Psoas muscle (tissue), 8 donors: Measurements from ENCODE around the gene GCK. TPM values are rescaled to one million over a fixed set of nuclear protein-coding genes. Genes with fewer than 3 reads are reported as not detected.

Experiments used
- ATAC-seq, 4 donors: fragments of 200-7000 bp; cut with Tn5 transposase; one replicate each; pipeline ENCODE4 v1.9.1; 2020; ENCODE audit warnings: moderate library complexity in 3 of 4, mild to moderate bottlenecking in 2 of 4
- DNase-seq, 2 donors: peaks; one replicate each; pipeline ENCODE4 v3.0.0-alpha.2; 2020
- H3K27ac ChIP-seq: fragments of 200-600 bp; one replicate; pipeline ENCODE4 v1.8.0; 2022
- H3K27me3 ChIP-seq, 3 donors: fragments of 200-600 bp in 1 of 3; one replicate each; pipeline versions ENCODE4 v1.6.1 to v1.8.0; 2013 to 2022; ENCODE audit warnings: low read length in 2 of 3, mild to moderate bottlenecking in 2 of 3, moderate library complexity in 1 of 3; ENCODE audit not compliant: insufficient read depth in 3 of 3
- H3K36me3 ChIP-seq, 2 donors: fragments of 200-600 bp in 1 of 2; one replicate each; pipeline versions ENCODE4 v1.6.1 to v1.8.0; 2013 to 2022; ENCODE audit warnings: low read depth in 1 of 2, mild to moderate bottlenecking in 1 of 2, moderate library complexity in 1 of 2; ENCODE audit not compliant: insufficient read depth in 1 of 2
- H3K4me1 ChIP-seq: fragments of 200-600 bp; one replicate; pipeline ENCODE4 v1.8.0; 2022
- H3K4me3 ChIP-seq: fragments of 200-600 bp; one replicate; pipeline ENCODE4 v1.8.0; 2022; ENCODE audit warnings: mild to moderate bottlenecking
- H3K9me3 ChIP-seq: fragments of 200-600 bp; one replicate; pipeline ENCODE4 v1.8.0; 2022
- CTCF ChIP-seq: fragments of 200-600 bp; IDR thresholded peaks from one replicate; pipeline ENCODE4 v1.8.0; 2022; ENCODE audit warnings: antibody characterized with exemption
- WGBS, 3 donors: extraction: QIAGEN DNeasy Blood & Tissue Kit; methylation state at CpG; one replicate each; pipeline versions ENCODE4 v1.1.6 to v1.1.7; 2013; 5-methylcytosine and 5-hydroxymethylcytosine counted together
- intact Hi-C, 2 donors: fragments of 100-400 bp; cut with DNase I; formaldehyde crosslinking; loops; one replicate each; pipeline versions ENCODE4 v1.11.0 to v1.14.2; 2022
- polyA plus RNA-seq, 3 donors: library from polyadenylated mRNA; stranded (reverse); fragments of 200-250 nt; gene quantifications; one replicate each; pipeline ENCODE4 v1.2.3, GENCODE V29; 2013
- total RNA-seq, 4 donors: library from RNA; stranded (reverse); fragmentation: NEBNext Ultra II Directional in 2 of 4; extraction: Animal tissue kit (Norgen Biotek cat#: 25700) in 2 of 4; gene quantifications; one replicate each; pipeline versions ENCODE4 v1.2.1 to v1.2.4, GENCODE V29; 2021 to 2023
- donor health status: healthy with polysubstance abuse.
- donor health status: DM: no; HTN: no; CAD: no; lungs with moderate emphysema.
- donor health status: Bipolar disorder and iron deficiency.
- donor health status: healthy.
- donor health status: DM: yes; HTN: yes; CAD: no.
- donor health status: DM: no; HTN: no; CAD: no.
- donor health status: DM: no; HTN: no; CAD: no.
- donor health status: DM: yes; HTN: yes; CAD: no.

GCK gene
- total and polyA plus RNA-seq, 7 donors: 0.07 to 0.11 (median 0.08) TPM; not detected in 4

GRCh38 chr7:44108768-44109750, 80.2 kb downstream of the GCK start:
- Histone ChIP-seq H3K27ac (no peak overlapping the region), H3K36me3 (no peaks in the 10 kb centered on the region), H3K27me3 (peaks cover 0 to 11% (median 2%) of the 10 kb centered on the region in 3 donors), H3K9me3 (no peaks in the 10 kb centered on the region), H3K4me3 (no peak overlapping the region), H3K4me1 (peaks cover 1% of the 10 kb centered on the region)
- WGBS, 3 donors: 87 to 91% (median 87%) methylated on average over 20 to 21 of the region's 21 CpGs
- intact Hi-C loops: no loop called here
- TF ChIP-seq CTCF: no peak
- peak in 1 of 2 donors; percentile 40 for DNase-seq
- no peak for ATAC-seq

- no peaks in the 10 kb centered on the region for H3K36me3 ChIP-seq
- H3K4me3 ChIP-seq: no peak overlapping the region
- DNase-seq (peak in 1 of 2 donors; percentile 48), ATAC-seq (no peak)
- no peaks in the 10 kb centered on the region for H3K9me3 ChIP-seq
- no peak overlapping the region for H3K27ac ChIP-seq
- no peak for TF ChIP-seq CTCF
- intact Hi-C loops: no loop called here
- WGBS, 3 donors: 89 to 95% (median 90%) methylated on average over 18 to 21 of the region's 21 CpGs
- no peaks in the 10 kb centered on the region for H3K4me1 ChIP-seq
- peaks cover 0 to 11% (median 6%) of the 10 kb centered on the region in 3 donors for H3K27me3 ChIP-seq
Observed at GRCh38 chr7:44107961-44108767, 81.1 kb downstream of the GCK start.

- no peak for ATAC-seq
- peak in 1 of 2 donors; percentile 52 for DNase-seq
- Histone ChIP-seq H3K36me3 (no peaks in the 10 kb centered on the region), H3K4me3 (no peak overlapping the region), H3K9me3 (no peaks in the 10 kb centered on the region), H3K4me1 (no peaks in the 10 kb centered on the region), H3K27ac (no peak overlapping the region), H3K27me3 (peaks cover 0 to 11% (median 6%) of the 10 kb centered on the region in 3 donors)
- intact Hi-C loops: no loop called here
- TF ChIP-seq CTCF: no peak
- 91 to 93% (median 92%) methylated on average over 16 to 18 of the region's 18 CpGs for WGBS, 3 donors
Observed at GRCh38 chr7:44107116-44107960, 81.9 kb downstream of the GCK start.

GRCh38 chr7:44106311-44107065, 82.8 kb downstream of the GCK start:
- no peaks in the 10 kb centered on the region for H3K36me3 ChIP-seq
- no peak for ATAC-seq
- TF ChIP-seq CTCF: no peak
- H3K4me1 ChIP-seq: no peaks in the 10 kb centered on the region
- H3K27me3 ChIP-seq: peaks cover 0 to 11% (median 6%) of the 10 kb centered on the region in 3 donors
- H3K27ac ChIP-seq: no peak overlapping the region
- WGBS, 3 donors: 90 to 95% (median 91%) methylated on average over 10 of the region's 10 CpGs
- DNase-seq: peak in 1 of 2 donors; percentile 26
- peak overlapping the region; percentile 59 for H3K4me3 ChIP-seq
- no peaks in the 10 kb centered on the region for H3K9me3 ChIP-seq
- intact Hi-C loops: no loop called here
